ENCODE results near the gene TOPORS. TPM values are rescaled to one million over a fixed set of nuclear protein-coding genes. Genes with fewer than 3 reads are reported as not detected.

The TOPORS gene
- total and polyA plus RNA-seq, 2 donors from 2014 or later = 8.1 to 15.6 TPM

DNA sequence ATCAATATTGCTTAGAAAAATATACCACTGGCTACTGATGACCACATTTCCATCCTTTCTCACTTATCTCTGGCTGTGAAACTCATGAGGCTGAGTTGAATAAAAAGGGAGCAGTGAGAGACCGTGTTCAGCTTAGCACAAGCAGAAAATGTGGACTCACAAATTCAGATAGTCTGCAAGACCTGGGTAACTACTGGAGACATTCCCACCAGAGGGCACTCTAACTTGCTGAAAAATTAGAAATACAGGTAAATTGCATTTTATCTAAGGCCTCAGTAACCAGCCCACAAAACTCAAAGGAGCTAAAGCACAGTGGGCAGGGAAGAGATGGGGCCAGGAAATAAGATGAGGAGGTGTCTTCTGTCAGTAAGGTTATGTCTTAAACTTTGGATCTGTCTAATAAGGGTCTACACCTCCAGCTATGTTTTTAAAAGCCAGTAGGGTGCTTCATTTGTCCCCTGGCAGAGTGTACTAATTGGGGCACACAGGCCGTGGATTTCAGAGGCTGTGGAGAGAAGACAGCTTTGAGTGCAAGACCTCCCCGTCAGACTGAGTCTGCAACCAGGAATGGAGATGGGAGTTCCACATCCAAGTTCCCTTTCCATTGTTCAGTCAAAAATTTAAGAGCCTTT is 29.2 kb upstream of the TOPORS start:
- peak in 4 of 5 donors; percentile 37 to 85 (median 76) for DNase-seq
- no peak overlapping the region for H3K9ac ChIP-seq (ENCODE audit: low read length in 3 of 3)

DNA sequence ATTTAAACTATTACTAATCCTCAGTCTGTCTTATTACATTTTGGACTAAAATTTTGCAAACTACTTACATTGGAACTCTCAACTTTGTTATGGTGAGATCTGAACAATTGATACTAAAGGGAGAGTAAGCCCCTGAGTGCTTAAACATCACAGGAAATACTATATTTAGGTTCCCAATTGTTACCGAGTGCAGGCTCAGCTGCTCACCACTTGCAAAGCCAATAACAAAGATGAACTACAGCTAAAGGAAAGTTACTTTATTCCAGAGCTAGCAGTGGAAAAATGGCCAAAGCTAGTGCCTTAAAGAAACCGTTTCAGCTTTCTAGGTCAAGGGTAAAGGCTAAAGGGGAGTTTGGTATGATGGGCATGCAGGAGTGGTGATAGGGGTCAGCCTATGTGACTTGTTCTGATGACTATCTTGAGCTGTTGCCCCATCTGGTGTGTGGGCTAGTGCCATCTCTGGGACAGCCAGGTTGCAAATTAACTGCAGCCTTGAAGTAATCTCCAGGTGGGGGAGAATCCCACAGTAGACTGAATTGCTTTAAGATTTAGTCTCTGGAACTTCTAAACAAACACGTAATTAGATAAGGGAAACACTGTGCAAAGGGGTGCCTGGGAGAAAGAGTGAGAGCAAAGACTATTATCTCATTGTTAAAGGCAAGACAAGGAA is 28.4 kb upstream of the TOPORS start:
- Histone ChIP-seq H3K36me3 (ENCODE audit: control insufficient read depth in 2 of 3, insufficient read depth in 3 of 3, low read length in 3 of 3) (no peaks in the 10 kb centered on the region), H3K4me1 (ENCODE audit: control insufficient read depth in 2 of 3, insufficient read depth in 2 of 3, low read depth in 1 of 3, low read length in 3 of 3) (peaks cover 0 to 2% (median 0%) of the 10 kb centered on the region in 3 donors), H3K9ac (ENCODE audit: low read length in 3 of 3) (no peak overlapping the region), H3K4me3 (ENCODE audit: low read length in 3 of 3) (no peak overlapping the region), H3K9me3 (ENCODE audit: control insufficient read depth in 2 of 3, insufficient read depth in 1 of 3, low read length in 3 of 3) (no peaks in the 10 kb centered on the region), H3K27ac (ENCODE audit: low read depth in 2 of 2, low read length in 2 of 2) (no peak overlapping the region), H3K27me3 (ENCODE audit: control insufficient read depth, insufficient read depth, low read length) (no peaks in the 10 kb centered on the region)
- intact Hi-C loops (cut with DNase I) = loop anchor here (10.0 kb wide), 1 partner anchor 384 kb away; no protein-coding TSS in a partner anchor
- DNase-seq (peak in 1 of 5 donors; percentile 5), FAIRE-seq (no peak)
- TF ChIP-seq, protein P1, sequence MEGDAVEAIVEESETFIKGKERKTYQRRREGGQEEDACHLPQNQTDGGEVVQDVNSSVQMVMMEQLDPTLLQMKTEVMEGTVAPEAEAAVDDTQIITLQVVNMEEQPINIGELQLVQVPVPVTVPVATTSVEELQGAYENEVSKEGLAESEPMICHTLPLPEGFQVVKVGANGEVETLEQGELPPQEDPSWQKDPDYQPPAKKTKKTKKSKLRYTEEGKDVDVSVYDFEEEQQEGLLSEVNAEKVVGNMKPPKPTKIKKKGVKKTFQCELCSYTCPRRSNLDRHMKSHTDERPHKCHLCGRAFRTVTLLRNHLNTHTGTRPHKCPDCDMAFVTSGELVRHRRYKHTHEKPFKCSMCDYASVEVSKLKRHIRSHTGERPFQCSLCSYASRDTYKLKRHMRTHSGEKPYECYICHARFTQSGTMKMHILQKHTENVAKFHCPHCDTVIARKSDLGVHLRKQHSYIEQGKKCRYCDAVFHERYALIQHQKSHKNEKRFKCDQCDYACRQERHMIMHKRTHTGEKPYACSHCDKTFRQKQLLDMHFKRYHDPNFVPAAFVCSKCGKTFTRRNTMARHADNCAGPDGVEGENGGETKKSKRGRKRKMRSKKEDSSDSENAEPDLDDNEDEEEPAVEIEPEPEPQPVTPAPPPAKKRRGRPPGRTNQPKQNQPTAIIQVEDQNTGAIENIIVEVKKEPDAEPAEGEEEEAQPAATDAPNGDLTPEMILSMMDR (IDR thresholded peaks at IDR 0.05; ENCODE audit: borderline replicate concordance, extremely low read depth, insufficient read depth) = no peak

More for the DNA sequence above, 29.2 kb upstream of the TOPORS start:
- intact Hi-C loops (cut with DNase I) = loop anchor here (10.0 kb wide), 1 partner anchor 383 kb away; no protein-coding TSS in a partner anchor
- H3K4me3 ChIP-seq (ENCODE audit: low read length in 3 of 3) = no peak overlapping the region
- no peaks in the 10 kb centered on the region for H3K9me3 ChIP-seq (ENCODE audit: control insufficient read depth in 2 of 3, insufficient read depth in 1 of 3, low read length in 3 of 3)
- H3K27me3 ChIP-seq (ENCODE audit: control insufficient read depth, insufficient read depth, low read length) = no peaks in the 10 kb centered on the region
- no peak for FAIRE-seq
- no peak overlapping the region for H3K27ac ChIP-seq (ENCODE audit: low read depth in 2 of 2, low read length in 2 of 2)
- no peaks in the 10 kb centered on the region for H3K36me3 ChIP-seq (ENCODE audit: control insufficient read depth in 2 of 3, insufficient read depth in 3 of 3, low read length in 3 of 3)
- H3K4me1 ChIP-seq (ENCODE audit: control insufficient read depth in 2 of 3, insufficient read depth in 2 of 3, low read depth in 1 of 3, low read length in 3 of 3) = peaks cover 0 to 2% (median 0%) of the 10 kb centered on the region in 3 donors
- TF ChIP-seq, protein P1 (IDR thresholded peaks at IDR 0.05; ENCODE audit: borderline replicate concordance, extremely low read depth, insufficient read depth) = peak; percentile 46

DNA sequence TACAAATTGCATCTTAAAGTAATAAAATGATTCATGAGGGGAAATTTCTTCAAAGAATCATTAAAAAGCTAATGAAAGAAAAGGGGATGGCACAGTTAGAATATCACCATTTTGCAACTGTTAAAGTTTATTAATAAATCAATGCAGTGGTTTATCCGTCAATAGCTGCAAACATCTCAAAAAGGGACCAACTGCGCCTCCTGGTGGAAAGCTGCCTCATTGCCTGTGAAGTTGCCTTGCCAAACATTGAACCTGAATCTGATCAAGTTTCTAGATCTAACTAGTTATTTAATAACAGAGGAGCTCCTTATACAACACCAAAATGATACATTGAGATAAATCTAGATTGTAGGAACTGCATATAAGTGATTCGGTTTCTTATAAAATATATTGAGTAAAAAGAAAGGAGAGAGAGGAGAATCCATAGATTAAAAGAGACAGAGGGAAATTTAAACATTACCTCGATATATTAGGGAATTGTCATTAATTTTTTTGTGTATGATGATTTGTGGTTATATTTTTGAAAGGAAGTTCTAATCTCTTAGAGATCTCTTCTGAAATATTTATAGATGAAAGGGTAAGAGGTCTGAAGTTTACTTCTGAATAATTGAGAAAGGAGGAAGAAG is 27.4 kb upstream of the TOPORS start:
- Histone ChIP-seq H3K36me3 (ENCODE audit: control insufficient read depth in 2 of 3, insufficient read depth in 3 of 3, low read length in 3 of 3) (no peaks in the 10 kb centered on the region), H3K4me1 (ENCODE audit: control insufficient read depth in 2 of 3, insufficient read depth in 2 of 3, low read depth in 1 of 3, low read length in 3 of 3) (peaks cover 0 to 2% (median 0%) of the 10 kb centered on the region in 3 donors), H3K27me3 (ENCODE audit: control insufficient read depth, insufficient read depth, low read length) (no peaks in the 10 kb centered on the region), H3K4me3 (ENCODE audit: low read length in 3 of 3) (no peak overlapping the region), H3K9ac (ENCODE audit: low read length in 3 of 3) (no peak overlapping the region), H3K27ac (ENCODE audit: low read depth in 2 of 2, low read length in 2 of 2) (no peak overlapping the region), H3K9me3 (ENCODE audit: control insufficient read depth in 2 of 3, insufficient read depth in 1 of 3, low read length in 3 of 3) (no peaks in the 10 kb centered on the region)
- peak; percentile 56 to 79 (median 64) for DNase-seq
- FAIRE-seq = peak; percentile 87
- intact Hi-C loops (cut with DNase I) = loop anchor here (5.0 to 10.0 kb wide), 2 partner anchors 203 to 385 kb away; no protein-coding TSS in a partner anchor
- TF ChIP-seq, protein P1 (IDR thresholded peaks at IDR 0.05; ENCODE audit: borderline replicate concordance, extremely low read depth, insufficient read depth) = peak; percentile 93

All from kidney (tissue), 14 donors.